Heart right ventricle (tissue), 16 donors: ENCODE measurements around the gene SUSD2. TPM values are rescaled to one million over a fixed set of nuclear protein-coding genes. Genes with fewer than 3 reads are reported as not detected.
"Not testable (repeated sequence)": the region's sequence is repeated elsewhere in the genome, so short reads cannot be mapped to it uniquely, and the experiment has no call there.

Source experiments
- ATAC-seq, 8 donors: fragments of 200-7000 bp; cut with Tn5 transposase; one replicate each; pipeline ENCODE4 v1.9.1; 2020; ENCODE audit warnings: mild to moderate bottlenecking in 8 of 8, moderate library complexity in 8 of 8, moderate number of reproducible peaks in 1 of 8
- DNase-seq, 2 donors: peaks; one replicate each; pipeline ENCODE4 v3.0.0-alpha.2; 2020
- H3K27ac ChIP-seq, 10 donors: fragments of 200-600 bp; sonication (generic) in 2 of 10; one replicate each; pipeline versions ENCODE4 v1.5.0 to v1.8.0; 2020 to 2022; ENCODE audit warnings: mild to moderate bottlenecking in 3 of 10
- H3K27me3 ChIP-seq, 7 donors: fragments of 200-600 bp; one replicate each; pipeline ENCODE4 v1.8.0; 2021 to 2022; ENCODE audit warnings: mild to moderate bottlenecking in 2 of 7
- H3K36me3 ChIP-seq, 9 donors: fragments of 200-600 bp; sonication (generic) in 1 of 9; one replicate each; pipeline versions ENCODE4 v1.5.0 to v1.8.0; 2020 to 2022; ENCODE audit warnings: mild to moderate bottlenecking in 2 of 9
- H3K4me1 ChIP-seq, 9 donors: fragments of 200-600 bp; sonication (generic) in 1 of 9; one replicate each; pipeline versions ENCODE4 v1.5.0 to v1.8.0; 2020 to 2022; ENCODE audit warnings: mild to moderate bottlenecking in 4 of 9
- H3K4me3 ChIP-seq, 10 donors: fragments of 200-600 bp; sonication (generic) in 2 of 10; one replicate each; pipeline versions ENCODE4 v1.5.0 to v1.8.0; 2020 to 2022; ENCODE audit warnings: mild to moderate bottlenecking in 7 of 10, moderate library complexity in 2 of 10
- H3K9me3 ChIP-seq, 11 donors: fragments of 200-600 bp in 10 of 11; sonication (generic) in 2 of 11; one replicate each; pipeline versions ENCODE4 v1.5.0 to v1.8.0; 2013 to 2022; ENCODE audit warnings: mild to moderate bottlenecking in 2 of 11, control low read depth in 1 of 11, moderate library complexity in 1 of 11
- CTCF ChIP-seq, 9 donors: fragments of 200-600 bp; sonication (generic) in 2 of 9; IDR thresholded peaks; one replicate each; pipeline versions ENCODE4 v1.5.0 to v1.8.0; 2021 to 2022; ENCODE audit warnings: antibody characterized with exemption in 9 of 9, mild to moderate bottlenecking in 5 of 9, moderate library complexity in 1 of 9
- WGBS, 2 donors: extraction: QIAGEN DNeasy Blood & Tissue Kit; methylation state at CpG; one replicate each; pipeline ENCODE4 v1.1.7; 2013; ENCODE audit warnings: inconsistent platforms in 1 of 2; 5-methylcytosine and 5-hydroxymethylcytosine counted together
- intact Hi-C, 10 donors: fragments of 100-400 bp; cut with DNase I; formaldehyde crosslinking; loops; one replicate each; pipeline versions ENCODE4 v1.11.1 to v1.14.2; 2022
- polyA plus RNA-seq, 2 donors: library from polyadenylated mRNA; stranded (reverse); fragments of 200-250 nt; gene quantifications; one replicate each; pipeline ENCODE4 v1.2.3, GENCODE V29; 2013
- total RNA-seq, 10 donors: library from RNA; stranded (reverse); fragmentation: NEBNext Ultra II Directional in 3 of 10; extraction: Animal tissue kit (Norgen Biotek cat#: 25700) in 3 of 10; gene quantifications; one replicate each; pipeline versions ENCODE4 v1.2.1 to v1.2.4, GENCODE V29; 2021 to 2023
- donor health status: Arrhythmogenic right ventricular cardiomyopathy.
- donor health status: ischemic (EF 13 %, LVEDD 7.1; RV severe dilation, severe dysfunction).
- donor health status: healthy with polysubstance abuse.
- donor health status: DM: no; HTN: yes; CAD: no.
- donor health status: DM: no; HTN: no; CAD: no.
- donor health status: ischemic (EF 25% LVEDD 6.9; RV normal size, moderate dysfunction).
- donor health status: ischemic (EF 25% LVEDD 5.7; RV mildly dilated, moderate dysfunction).
- donor health status: healthy.
- donor health status: DM: yes; HTN: yes; CAD: no.
- donor health status: Ischemic cardiomyopathy.
- donor health status: ischemic (EF 35%, LVEDD 5.7; RV mildly dilated, moderate dysfunction).
- donor health status: nonischemic (EF 11% LVEDD 7.7; RV severe dilation, severe dysfunction).
- donor health status: DM: yes; HTN: yes; CAD: no.
- donor health status: PGD.
- donor health status: ischemic (EF 29% LVEDD 5.4; RV normal size, mild dysfunction).
- donor health status: nonischemic (EF 23%, LVEDD 6.1; RV moderate dilation, normal function).

The SUSD2 gene
- total and polyA plus RNA-seq, 12 donors = 0.57 to 6.7 (median 2.3) TPM

- H3K4me3 ChIP-seq = no peak overlapping the region
- peaks cover 0 to 8% (median 0%) of the 10 kb centered on the region in 11 donors for H3K9me3 ChIP-seq
- intact Hi-C loops = loop anchor here in 3 of 10 donors (5.0 kb wide), 2 partner anchors 37 to 42 kb away; partner anchors contain the start of gene GGT5 (in 2 of the 3)
- no peaks in the 10 kb centered on the region for H3K36me3 ChIP-seq
- H3K4me1 ChIP-seq = peaks cover 6 to 51% (median 26%) of the 10 kb centered on the region in 9 donors
- 95 to 96% methylated on average over 8 of the region's 8 CpGs for WGBS, 2 donors
- no peak for DNase-seq
- peak overlapping the region in 2 of 10 donors; percentile 87 to 94 for H3K27ac ChIP-seq
- no peak for TF ChIP-seq CTCF (IDR thresholded peaks at IDR 0.05)
- ATAC-seq = no peak
- no peaks in the 10 kb centered on the region for H3K27me3 ChIP-seq
Observed at GRCh38 chr22:24205438-24206195, 24.3 kb downstream of the SUSD2 start.

GRCh38 chr22:24206460-24207263 lies 25.4 kb downstream of the SUSD2 start:
- H3K36me3 ChIP-seq, H3K27me3 ChIP-seq, ATAC-seq, DNase-seq, H3K9me3 ChIP-seq, H3K4me3 ChIP-seq: not testable (repeated sequence)
- H3K27ac ChIP-seq = peak overlapping the region; percentile 15 to 94 (median 85)
- WGBS, 2 donors = 81 to 83% methylated on average over 15 of the region's 15 CpGs
- intact Hi-C loops = loop anchor here in 3 of 10 donors (5.0 kb wide), 2 partner anchors 36 to 41 kb away; partner anchors contain the start of gene GGT5 (in 2 of the 3)
- peaks cover 6 to 46% (median 26%) of the 10 kb centered on the region in 9 donors for H3K4me1 ChIP-seq

GRCh38 chr22:24207264-24208011 lies 26.2 kb downstream of the SUSD2 start:
- Histone ChIP-seq H3K9me3 (peaks cover 0 to 8% (median 0%) of the 10 kb centered on the region in 11 donors), H3K27ac (peak overlapping the region; percentile 55 to 94 (median 85)), H3K4me1 (peaks cover 6 to 46% (median 26%) of the 10 kb centered on the region in 9 donors), H3K36me3 (no peaks in the 10 kb centered on the region), H3K27me3 (no peaks in the 10 kb centered on the region), H3K4me3 (peak overlapping the region in 1 of 10 donors; percentile 11)
- DNase-seq = no peak
- 66 to 73% methylated on average over 8 of the region's 8 CpGs for WGBS, 2 donors
- no peak for TF ChIP-seq CTCF (IDR thresholded peaks at IDR 0.05)
- ATAC-seq = peak in 4 of 8 donors; percentile 9 to 30 (median 16)
- intact Hi-C loops = loop anchor here in 3 of 10 donors (5.0 kb wide), 2 partner anchors 35 to 40 kb away; partner anchors contain the start of gene GGT5 (in 2 of the 3)

- TF ChIP-seq CTCF (IDR thresholded peaks at IDR 0.05) = no peak
- 31 to 35% methylated on average over 2 of the region's 2 CpGs for WGBS, 2 donors
- peak overlapping the region in 1 of 10 donors; percentile 11 for H3K4me3 ChIP-seq
Observed at GRCh38 chr22:24208012-24208749, 26.9 kb downstream of the SUSD2 start.

More at GRCh38 chr22:24208012-24208749, 26.9 kb downstream of the SUSD2 start:
- intact Hi-C loops = loop anchor here in 3 of 10 donors (5.0 kb wide), 2 partner anchors 34 to 39 kb away; partner anchors contain the start of gene GGT5 (in 2 of the 3)
- Histone ChIP-seq H3K36me3 (no peaks in the 10 kb centered on the region), H3K27ac (peak overlapping the region; percentile 60 to 94 (median 85)), H3K4me1 (peaks cover 6 to 46% (median 26%) of the 10 kb centered on the region in 9 donors), H3K27me3 (no peaks in the 10 kb centered on the region), H3K9me3 (peaks cover 0 to 8% (median 0%) of the 10 kb centered on the region in 11 donors)
- DNase-seq = peak in 1 of 2 donors; percentile 74
- ATAC-seq = peak; percentile 89 to 95 (median 92)
